ENCODE results near the gene PDE2A. TPM values are rescaled to one million over a fixed set of nuclear protein-coding genes. Genes with fewer than 3 reads are reported as not detected.
"Not testable (repeated sequence)": the region's sequence is repeated elsewhere in the genome, so short reads cannot be mapped to it uniquely, and the experiment has no call there.

The PDE2A gene
- total RNA-seq, 2 donors from 2014 or later = 3.7 to 13.3 TPM

DNA sequence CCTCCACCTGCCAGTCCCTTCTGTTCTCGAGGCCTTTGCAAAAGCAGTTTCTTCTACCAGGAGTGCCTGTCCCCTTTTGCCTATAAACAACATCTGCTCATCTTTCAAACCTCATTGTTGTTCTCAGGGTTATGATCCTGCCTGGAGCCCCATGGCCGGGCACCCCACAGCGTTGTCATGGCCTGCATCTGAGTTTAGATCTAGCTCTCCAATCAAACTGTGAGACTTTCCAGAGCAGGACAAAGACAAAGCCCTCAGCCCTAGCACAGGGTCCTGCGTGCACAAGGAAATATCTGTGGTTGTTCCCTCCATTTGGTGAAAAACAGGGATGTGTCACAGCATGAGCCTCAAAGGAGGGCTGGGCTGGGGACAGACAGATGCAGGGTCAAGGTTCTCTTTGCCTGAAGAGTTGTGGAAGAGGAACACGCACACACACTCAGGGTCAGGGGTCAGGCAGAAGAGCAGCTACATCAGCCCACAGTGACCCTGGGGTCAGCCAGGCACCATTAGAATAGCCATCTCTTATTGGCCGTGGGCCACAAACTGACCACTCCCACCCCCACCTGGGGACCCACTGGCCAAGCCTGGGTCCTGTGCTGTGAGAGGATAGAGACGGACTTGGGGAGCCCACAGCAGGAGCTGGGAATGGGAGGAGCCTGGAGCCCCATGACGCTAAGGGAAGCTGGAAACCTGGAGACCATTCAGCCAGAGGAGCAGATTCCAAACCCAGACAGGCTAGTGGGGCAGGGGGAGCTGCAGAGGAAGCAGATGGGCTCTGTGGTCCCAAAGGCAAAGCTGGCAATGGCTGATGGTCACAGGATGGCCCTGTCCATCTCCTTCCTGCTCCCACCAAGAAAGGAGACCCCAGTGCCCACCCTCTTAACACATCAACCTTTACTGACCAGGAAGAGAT is 99.4 kb downstream of the PDE2A start:
- H3K27me3 Mint-ChIP-seq (ENCODE audit: insufficient read depth) = peaks cover 3% of the 10 kb centered on the region
- H3K9me3 Mint-ChIP-seq = no peaks in the 10 kb centered on the region
- Histone ChIP-seq H3K27ac (ENCODE audit: low read depth, low read length) (peak overlapping the region; percentile 38), H3K9ac (ENCODE audit: extremely low read depth, low read length, poor library complexity, severe bottlenecking) (no peak overlapping the region), H3K36me3 (ENCODE audit: control insufficient read depth, insufficient read depth, low read length) (no peaks in the 10 kb centered on the region), H3K9me3 (ENCODE audit: control insufficient read depth, low read length) (no peaks in the 10 kb centered on the region), H3K4me3 (ENCODE audit: low read length) (no peak overlapping the region), H3K4me1 (ENCODE audit: control insufficient read depth, insufficient read depth, low read length) (peaks cover 3% of the 10 kb centered on the region), H3K27me3 (ENCODE audit: control insufficient read depth, insufficient read depth, low read length, poor library complexity, severe bottlenecking) (peaks cover 4% of the 10 kb centered on the region)
- TF ChIP-seq, protein P1, sequence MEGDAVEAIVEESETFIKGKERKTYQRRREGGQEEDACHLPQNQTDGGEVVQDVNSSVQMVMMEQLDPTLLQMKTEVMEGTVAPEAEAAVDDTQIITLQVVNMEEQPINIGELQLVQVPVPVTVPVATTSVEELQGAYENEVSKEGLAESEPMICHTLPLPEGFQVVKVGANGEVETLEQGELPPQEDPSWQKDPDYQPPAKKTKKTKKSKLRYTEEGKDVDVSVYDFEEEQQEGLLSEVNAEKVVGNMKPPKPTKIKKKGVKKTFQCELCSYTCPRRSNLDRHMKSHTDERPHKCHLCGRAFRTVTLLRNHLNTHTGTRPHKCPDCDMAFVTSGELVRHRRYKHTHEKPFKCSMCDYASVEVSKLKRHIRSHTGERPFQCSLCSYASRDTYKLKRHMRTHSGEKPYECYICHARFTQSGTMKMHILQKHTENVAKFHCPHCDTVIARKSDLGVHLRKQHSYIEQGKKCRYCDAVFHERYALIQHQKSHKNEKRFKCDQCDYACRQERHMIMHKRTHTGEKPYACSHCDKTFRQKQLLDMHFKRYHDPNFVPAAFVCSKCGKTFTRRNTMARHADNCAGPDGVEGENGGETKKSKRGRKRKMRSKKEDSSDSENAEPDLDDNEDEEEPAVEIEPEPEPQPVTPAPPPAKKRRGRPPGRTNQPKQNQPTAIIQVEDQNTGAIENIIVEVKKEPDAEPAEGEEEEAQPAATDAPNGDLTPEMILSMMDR (conservative IDR thresholded peaks at IDR 0.05) = no peak
- H3K36me3 Mint-ChIP-seq (ENCODE audit: low read depth) = no peaks in the 10 kb centered on the region
- DNase-seq = peak; percentile 38
- H3K4me1 Mint-ChIP-seq = peaks cover 42% of the 10 kb centered on the region
- no peak overlapping the region for H3K27ac Mint-ChIP-seq
- H3K4me3 Mint-ChIP-seq = no peak overlapping the region
- 93% methylated on average over 5 to 8 of the region's 8 CpGs for WGBS, 2 experiments (ENCODE audit: insufficient coverage in 1 of 2, insufficient read length in 1 of 2)

DNA sequence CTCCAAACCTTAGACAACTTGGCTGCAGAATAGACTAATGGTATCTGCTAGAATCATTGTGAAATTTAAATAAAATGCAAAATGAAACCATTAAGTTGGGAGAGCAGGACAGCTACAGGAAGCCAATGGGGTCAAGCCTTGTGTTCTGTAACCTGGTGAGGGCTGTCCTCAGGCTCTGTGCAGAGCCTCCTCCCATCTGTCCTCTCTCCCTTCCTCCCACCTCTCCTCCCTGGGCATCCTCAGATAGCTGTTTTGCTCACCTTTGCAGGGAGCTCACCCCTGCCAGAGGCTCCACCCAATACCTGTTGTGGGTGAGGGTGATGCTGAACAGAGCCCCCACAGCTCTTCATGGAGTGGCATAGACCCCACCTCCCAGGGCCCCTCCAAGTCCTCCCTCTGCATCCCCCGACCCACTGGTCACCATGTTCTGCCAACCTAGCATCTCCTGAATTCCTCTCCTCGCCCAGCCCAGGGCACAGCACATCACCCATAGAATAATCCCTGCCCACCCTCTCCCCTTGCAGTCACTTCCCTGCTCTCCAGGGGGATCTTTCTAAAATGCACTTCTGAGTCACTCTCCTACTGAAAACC is 100.3 kb downstream of the PDE2A start:
- 90 to 100% methylated on average over 2 of the region's 2 CpGs for WGBS, 2 experiments (ENCODE audit: insufficient coverage in 1 of 2, insufficient read length in 1 of 2)
- H3K4me1 ChIP-seq (ENCODE audit: control insufficient read depth, insufficient read depth, low read length) = peaks cover 3% of the 10 kb centered on the region

DNA sequence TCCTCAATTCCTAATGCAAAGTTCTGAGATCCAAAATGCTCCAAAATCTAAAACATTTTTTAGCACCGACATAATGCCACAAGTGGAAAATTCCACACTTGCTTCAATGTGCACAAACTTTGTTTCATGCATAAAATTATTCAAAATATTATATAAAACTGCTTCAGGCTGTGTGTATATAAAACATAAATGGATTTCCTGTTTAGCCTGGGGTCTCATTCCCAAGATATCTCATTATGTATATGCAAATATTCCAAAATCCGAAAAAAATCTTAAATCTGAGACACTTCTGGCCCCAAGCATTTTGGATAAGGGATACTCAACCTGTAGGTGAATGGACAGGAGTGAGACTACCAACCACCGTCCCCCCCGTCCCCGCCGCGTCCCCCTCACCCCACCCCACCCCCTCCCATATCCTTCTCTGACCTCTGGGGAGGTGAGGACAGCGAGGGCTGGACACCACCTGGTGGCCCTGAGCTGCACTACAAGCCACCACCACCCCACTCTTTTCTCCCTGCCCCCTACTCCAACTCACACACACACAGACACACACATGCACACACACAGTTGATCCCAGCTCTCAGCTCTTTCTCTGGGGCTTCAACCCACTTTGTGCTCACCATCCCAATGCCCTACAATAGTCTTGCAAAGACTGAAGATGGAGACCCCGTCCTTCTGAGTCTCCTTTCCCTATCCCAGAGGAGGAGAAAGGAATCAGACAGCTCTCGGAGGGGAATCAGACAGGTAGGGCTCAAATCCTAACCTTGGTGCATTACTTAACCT is 101.0 kb downstream of the PDE2A start:
- Mint-ChIP-seq H3K27ac (no peak overlapping the region), H3K4me3 (no peak overlapping the region)
- H3K4me3 ChIP-seq (ENCODE audit: low read length) = no peak overlapping the region

More for the DNA sequence above, 100.3 kb downstream of the PDE2A start:
- Histone ChIP-seq H3K36me3 (ENCODE audit: control insufficient read depth, insufficient read depth, low read length) (no peaks in the 10 kb centered on the region), H3K4me3 (ENCODE audit: low read length) (no peak overlapping the region), H3K27me3 (ENCODE audit: control insufficient read depth, insufficient read depth, low read length, poor library complexity, severe bottlenecking) (no peaks in the 10 kb centered on the region), H3K9ac (ENCODE audit: extremely low read depth, low read length, poor library complexity, severe bottlenecking) (no peak overlapping the region), H3K27ac (ENCODE audit: low read depth, low read length) (peak overlapping the region; percentile 38), H3K9me3 (ENCODE audit: control insufficient read depth, low read length) (no peaks in the 10 kb centered on the region)
- H3K27me3 Mint-ChIP-seq (ENCODE audit: insufficient read depth) = peaks cover 6% of the 10 kb centered on the region
- H3K9me3 Mint-ChIP-seq = no peaks in the 10 kb centered on the region
- H3K27ac Mint-ChIP-seq = no peak overlapping the region
- peak; percentile 38 for DNase-seq
- no peak overlapping the region for H3K4me3 Mint-ChIP-seq
- H3K4me1 Mint-ChIP-seq = peaks cover 43% of the 10 kb centered on the region
- H3K36me3 Mint-ChIP-seq (ENCODE audit: low read depth) = no peaks in the 10 kb centered on the region
- TF ChIP-seq, protein P1 (conservative IDR thresholded peaks at IDR 0.05) = no peak

DNA sequence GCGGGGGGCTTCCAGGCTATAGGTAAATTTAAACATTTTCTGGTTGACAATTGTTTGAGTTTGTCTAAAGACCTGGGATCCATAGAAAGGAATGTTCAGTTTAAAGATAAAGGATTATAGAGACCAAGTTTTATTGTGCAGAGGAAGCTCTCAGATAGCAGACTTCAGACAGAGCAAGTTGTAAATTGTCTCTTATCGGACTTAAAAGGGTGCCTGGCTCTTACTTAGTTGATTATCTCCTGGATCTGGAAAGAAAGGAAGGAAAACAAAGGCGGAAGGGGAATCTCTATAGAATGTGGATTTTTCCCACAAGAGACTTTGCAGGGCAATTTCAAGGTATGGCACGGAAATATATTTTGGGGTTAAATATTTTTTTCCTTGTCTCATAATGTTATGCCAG is 101.7 kb downstream of the PDE2A start:
- not testable (repeated sequence) for H3K9ac ChIP-seq (ENCODE audit: extremely low read depth, low read length, poor library complexity, severe bottlenecking); H3K9me3 Mint-ChIP-seq; H3K4me3 ChIP-seq (ENCODE audit: low read length); DNase-seq; H3K36me3 Mint-ChIP-seq (ENCODE audit: low read depth); H3K4me1 ChIP-seq (ENCODE audit: control insufficient read depth, insufficient read depth, low read length); H3K9me3 ChIP-seq (ENCODE audit: control insufficient read depth, low read length); H3K36me3 ChIP-seq (ENCODE audit: control insufficient read depth, insufficient read depth, low read length); H3K27ac ChIP-seq (ENCODE audit: low read depth, low read length); H3K4me3 Mint-ChIP-seq; H3K27me3 ChIP-seq (ENCODE audit: control insufficient read depth, insufficient read depth, low read length, poor library complexity, severe bottlenecking)
- whole genome bisulfite sequencing, 2 experiments (ENCODE audit: insufficient coverage in 1 of 2, insufficient read length in 1 of 2) = 55 to 80% methylated on average over 3 of the region's 4 CpGs
- Mint-ChIP-seq H3K27me3 (ENCODE audit: insufficient read depth) (peaks cover 14% of the 10 kb centered on the region), H3K27ac (peak overlapping the region; percentile 7), H3K4me1 (peaks cover 43% of the 10 kb centered on the region)

More for the DNA sequence above, 101.0 kb downstream of the PDE2A start:
- TF ChIP-seq, protein P1 (conservative IDR thresholded peaks at IDR 0.05) = peak; percentile 79
- Mint-ChIP-seq H3K27me3 (ENCODE audit: insufficient read depth) (peaks cover 8% of the 10 kb centered on the region), H3K9me3 (no peaks in the 10 kb centered on the region), H3K4me1 (peaks cover 43% of the 10 kb centered on the region), H3K36me3 (ENCODE audit: low read depth) (no peaks in the 10 kb centered on the region)
- H3K4me1 ChIP-seq (ENCODE audit: control insufficient read depth, insufficient read depth, low read length) = peaks cover 3% of the 10 kb centered on the region
- no peaks in the 10 kb centered on the region for H3K27me3 ChIP-seq (ENCODE audit: control insufficient read depth, insufficient read depth, low read length, poor library complexity, severe bottlenecking)
- no peak overlapping the region for H3K27ac ChIP-seq (ENCODE audit: low read depth, low read length)
- peak; percentile 87 for DNase-seq
- no peak overlapping the region for H3K9ac ChIP-seq (ENCODE audit: extremely low read depth, low read length, poor library complexity, severe bottlenecking)
- H3K9me3 ChIP-seq (ENCODE audit: control insufficient read depth, low read length) = no peaks in the 10 kb centered on the region
- no peaks in the 10 kb centered on the region for H3K36me3 ChIP-seq (ENCODE audit: control insufficient read depth, insufficient read depth, low read length)
- 47% methylated on average over 5 of the region's 10 CpGs; no CpG with 5 or more reads in 1 of the 2 experiments for WGBS, 2 experiments (ENCODE audit: insufficient coverage in 1 of 2, insufficient read length in 1 of 2)

Measured in endodermal cell (in vitro differentiated cells).